Esophagus (tissue), 2 donors: ENCODE measurements around the gene PRUNE2. TPM values are rescaled to one million over a fixed set of nuclear protein-coding genes. Genes with fewer than 3 reads are reported as not detected.

Experiments used
- H3K27ac ChIP-seq, 2 donors: one replicate each; pipeline ENCODE4 v1.5.1; 2013; ENCODE audit warnings: low read depth in 2 of 2, mild to moderate bottlenecking in 2 of 2, inconsistent platforms in 1 of 2, low read length in 1 of 2, moderate library complexity in 1 of 2
- H3K27me3 ChIP-seq, 2 donors: one replicate each; pipeline ENCODE4 v1.6.1; 2013; ENCODE audit warnings: low read length in 2 of 2, control low read depth in 1 of 2, mild to moderate bottlenecking in 1 of 2; ENCODE audit not compliant: insufficient read depth in 2 of 2, control insufficient read depth in 1 of 2
- H3K36me3 ChIP-seq, 2 donors: one replicate each; pipeline ENCODE4 v1.6.1; 2013; ENCODE audit warnings: low read length in 1 of 2; ENCODE audit not compliant: control insufficient read depth in 2 of 2, insufficient read depth in 2 of 2
- H3K4me1 ChIP-seq, 2 donors: one replicate each; pipeline ENCODE4 v1.6.1; 2013; ENCODE audit warnings: low read length in 1 of 2; ENCODE audit not compliant: control insufficient read depth in 2 of 2, insufficient read depth in 2 of 2
- H3K4me3 ChIP-seq, 2 donors: one replicate each; pipeline ENCODE4 v1.5.1; 2013; ENCODE audit warnings: low read length in 2 of 2, mild to moderate bottlenecking in 2 of 2, low read depth in 1 of 2, moderate library complexity in 1 of 2
- H3K9me3 ChIP-seq, 2 donors: one replicate each; pipeline ENCODE4 v1.6.1; 2013; ENCODE audit warnings: mild to moderate bottlenecking in 2 of 2, low read depth in 1 of 2, low read length in 1 of 2, moderate library complexity in 1 of 2; ENCODE audit not compliant: control insufficient read depth in 2 of 2, insufficient read depth in 1 of 2
- WGBS, 2 donors: extraction: QIAGEN DNeasy Blood & Tissue Kit; methylation state at CpG; one replicate each; pipeline ENCODE4 v1.1.7; 2013; 5-methylcytosine and 5-hydroxymethylcytosine counted together
- polyA plus RNA-seq, 2 donors: library from polyadenylated mRNA; stranded (reverse); fragments of 200-250 nt; gene quantifications; one replicate each; pipeline ENCODE4 v1.2.3, GENCODE V29; 2013
- donor health status: healthy with polysubstance abuse.
- donor health status: Bipolar disorder and iron deficiency.

The PRUNE2 gene
- polyA plus RNA-seq, 2 donors, result 8.1 to 40.7 TPM

GRCh38 chr9:76796296-76796695 lies 109.6 kb downstream of the PRUNE2 start:
- Histone ChIP-seq H3K4me3 (no peak overlapping the region), H3K9me3 (no peaks in the 10 kb centered on the region), H3K36me3 (no peaks in the 10 kb centered on the region), H3K4me1 (no peaks in the 10 kb centered on the region), H3K27ac (no peak overlapping the region), H3K27me3 (no peaks in the 10 kb centered on the region)
- WGBS, 2 donors, result 76 to 78% methylated on average over 5 of the region's 5 CpGs

- H3K4me3 ChIP-seq, result no peak overlapping the region
- H3K4me1 ChIP-seq, result no peaks in the 10 kb centered on the region
- H3K9me3 ChIP-seq, result no peaks in the 10 kb centered on the region
- H3K27me3 ChIP-seq, result no peaks in the 10 kb centered on the region
- no peak overlapping the region for H3K27ac ChIP-seq
- 90 to 91% methylated on average over 15 of the region's 15 CpGs for WGBS, 2 donors
- no peaks in the 10 kb centered on the region for H3K36me3 ChIP-seq
Observed at GRCh38 chr9:76793784-76794431, 112.0 kb downstream of the PRUNE2 start.

- Histone ChIP-seq H3K4me3 (no peak overlapping the region), H3K27ac (no peak overlapping the region), H3K36me3 (no peaks in the 10 kb centered on the region), H3K4me1 (no peaks in the 10 kb centered on the region), H3K27me3 (no peaks in the 10 kb centered on the region), H3K9me3 (no peaks in the 10 kb centered on the region)
- WGBS, 2 donors, result 72 to 93% methylated on average over 1 of the region's 1 CpG
Observed at GRCh38 chr9:76789840-76790239, 116.1 kb downstream of the PRUNE2 start.

GRCh38 chr9:76787677-76788076 lies 118.2 kb downstream of the PRUNE2 start:
- H3K27me3 ChIP-seq, result no peaks in the 10 kb centered on the region
- no peak overlapping the region for H3K27ac ChIP-seq
- WGBS, 2 donors, result 84 to 86% methylated on average over 11 of the region's 11 CpGs
- H3K4me3 ChIP-seq, result no peak overlapping the region
- no peaks in the 10 kb centered on the region for H3K9me3 ChIP-seq
- H3K4me1 ChIP-seq, result no peaks in the 10 kb centered on the region
- no peaks in the 10 kb centered on the region for H3K36me3 ChIP-seq

- Histone ChIP-seq H3K9me3 (no peaks in the 10 kb centered on the region), H3K27ac (no peak overlapping the region), H3K27me3 (no peaks in the 10 kb centered on the region), H3K4me3 (no peak overlapping the region), H3K36me3 (no peaks in the 10 kb centered on the region), H3K4me1 (no peaks in the 10 kb centered on the region)
- WGBS, 2 donors, result 95 to 98% methylated on average over 1 of the region's 1 CpG
Observed at GRCh38 chr9:76785501-76785900, 120.4 kb downstream of the PRUNE2 start.

- Histone ChIP-seq H3K36me3 (no peaks in the 10 kb centered on the region), H3K4me3 (no peak overlapping the region), H3K4me1 (no peaks in the 10 kb centered on the region), H3K9me3 (no peaks in the 10 kb centered on the region), H3K27ac (no peak overlapping the region), H3K27me3 (no peaks in the 10 kb centered on the region)
Observed at GRCh38 chr9:76784881-76785280, 121.0 kb downstream of the PRUNE2 start.

- H3K4me3 ChIP-seq, result no peak overlapping the region
Observed at GRCh38 chr9:76772686-76773445, 133.0 kb downstream of the PRUNE2 start.

GRCh38 chr9:76766126-76766525 lies 139.8 kb downstream of the PRUNE2 start:
- Histone ChIP-seq H3K27ac (no peak overlapping the region), H3K4me1 (no peaks in the 10 kb centered on the region), H3K4me3 (no peak overlapping the region), H3K9me3 (no peaks in the 10 kb centered on the region), H3K27me3 (no peaks in the 10 kb centered on the region), H3K36me3 (no peaks in the 10 kb centered on the region)
- 81 to 83% methylated on average over 3 of the region's 3 CpGs for WGBS, 2 donors

More at GRCh38 chr9:76772686-76773445, 133.0 kb downstream of the PRUNE2 start:
- no peaks in the 10 kb centered on the region for H3K27me3 ChIP-seq
- H3K9me3 ChIP-seq, result no peaks in the 10 kb centered on the region
- WGBS, 2 donors, result 57 to 65% methylated on average over 5 of the region's 5 CpGs
- no peak overlapping the region for H3K27ac ChIP-seq
- no peaks in the 10 kb centered on the region for H3K36me3 ChIP-seq
- H3K4me1 ChIP-seq, result no peaks in the 10 kb centered on the region

- peaks cover 0 to 4% of the 10 kb centered on the region in 2 donors for H3K4me1 ChIP-seq
- no peak within 1 kb of the TSS for H3K27ac ChIP-seq
- H3K27me3 ChIP-seq, result no peaks in the 10 kb centered on the region
- no peaks in the 10 kb centered on the region for H3K9me3 ChIP-seq
- 91 to 92% methylated on average over 4 of the region's 4 CpGs for WGBS, 2 donors
- H3K4me3 ChIP-seq, result no peak within 1 kb of the TSS
- H3K36me3 ChIP-seq, result no peaks in the 10 kb centered on the region
Observed at GRCh38 chr9:76764138-76764537, 141.8 kb downstream of the PRUNE2 start, which contains the start of gene PCA3. Gene PCA3, plus strand, starts transcription at chr9:76764438.

- Histone ChIP-seq H3K4me3 (no peak overlapping the region), H3K27ac (no peak overlapping the region), H3K36me3 (no peaks in the 10 kb centered on the region), H3K4me1 (peaks cover 0 to 4% of the 10 kb centered on the region in 2 donors), H3K27me3 (no peaks in the 10 kb centered on the region), H3K9me3 (no peaks in the 10 kb centered on the region)
- 15 to 35% methylated on average over 1 of the region's 1 CpG for WGBS, 2 donors
Observed at GRCh38 chr9:76761448-76761847, 144.5 kb downstream of the PRUNE2 start.
